22Rv1 (cell line): ENCODE results near the gene ANKRD40.

Source experiments
- CTCF ChIP-seq: fragments of 450-650 bp; IDR thresholded peaks from 2 replicates; pipeline ENCODE4 v1.5.1; 2017; ENCODE audit warnings: mild to moderate bottlenecking
- ZFX ChIP-seq: fragments of 450-650 bp; IDR thresholded peaks from 2 replicates; pipeline ENCODE4 v1.6.1; 2017; ENCODE audit warnings: antibody characterized with exemption, borderline replicate concordance

GRCh38 chr17:50679008-50679544, 28.6 kb downstream of the ANKRD40 start:
- TF ChIP-seq CTCF (no peak), ZFX (no peak)
